WTC11 (cell line): Measurements from ENCODE around the gene SCUBE1. TPM values are rescaled to one million over a fixed set of nuclear protein-coding genes. Genes with fewer than 3 reads are reported as not detected.

Source experiments
- ATAC-seq: fragments of 200-7000 bp; cut with Tn5 transposase; 2 replicates; pipeline ENCODE4 v1.10.0; 2021; ENCODE audit warnings: mild to moderate bottlenecking, moderate library complexity
- CTCF ChIA-PET: fragments of 300-600 bp; sonication (Branson Sonifier 250); formaldehyde crosslinking; loops from one replicate; lab custom pipeline; 2021; ENCODE audit warnings: antibody characterized with exemption; lab: Charles Lee
- POLR2A ChIA-PET: fragments of 350-600 bp; sonication (Branson Sonifier 250); formaldehyde crosslinking; loops from one replicate; lab custom pipeline; 2021; ENCODE audit warnings: antibody characterized with exemption; lab: Charles Lee
- DNase-seq: peaks from one replicate; pipeline ENCODE4 v3.0.0; 2021; ENCODE audit warnings: low spot score
- H3K27ac Mint-ChIP-seq: 2 replicates; pipeline ENCODE4 v1.8.0; 2021; ENCODE audit warnings: mixed read lengths
- H3K27me3 Mint-ChIP-seq: 2 replicates; pipeline ENCODE4 v1.8.0; 2021; ENCODE audit warnings: low read depth, mild to moderate bottlenecking, moderate library complexity, mixed read lengths
- H3K36me3 Mint-ChIP-seq: 2 replicates; pipeline ENCODE4 v1.8.0; 2021; ENCODE audit warnings: mixed read lengths
- H3K4me1 Mint-ChIP-seq: 2 replicates; pipeline ENCODE4 v1.8.0; 2022; ENCODE audit warnings: mixed read lengths
- H3K4me3 Mint-ChIP-seq: 2 replicates; pipeline ENCODE4 v1.8.0; 2021; ENCODE audit warnings: mild to moderate bottlenecking, moderate library complexity, mixed read lengths
- H3K9me3 Mint-ChIP-seq: 2 replicates; pipeline ENCODE4 v1.8.0; 2021; ENCODE audit warnings: mixed read lengths
- ATF1 ChIP-seq: sonication (generic); formaldehyde crosslinking; IDR thresholded peaks from 2 replicates; pipeline ENCODE4 v1.8.1; 2023; ENCODE audit warnings: mild to moderate bottlenecking, moderate library complexity, missing genetic modification reagents
- CREM ChIP-seq: sonication (generic); formaldehyde crosslinking; IDR thresholded peaks from 2 replicates; pipeline ENCODE4 v1.8.1; 2022; ENCODE audit warnings: mild to moderate bottlenecking, missing genetic modification reagents, moderate library complexity
- FOXJ3 ChIP-seq: sonication (generic); formaldehyde crosslinking; IDR thresholded peaks from 2 replicates; pipeline ENCODE4 v1.9.0; 2021; ENCODE audit warnings: missing genetic modification reagents, mild to moderate bottlenecking, borderline replicate concordance
- GABPB1 ChIP-seq: sonication (generic); formaldehyde crosslinking; IDR thresholded peaks from 2 replicates; pipeline ENCODE4 v1.8.1; 2023; ENCODE audit warnings: mild to moderate bottlenecking, missing genetic modification reagents
- GTF2I ChIP-seq: fragments of 250-450 bp; sonication (Bioruptor Pico); conservative IDR thresholded peaks from 2 replicates; pipeline ENCODE4 v1.4.0; 2021; ENCODE audit warnings: mild to moderate bottlenecking
- NFATC4 ChIP-seq: fragments of 250-450 bp; sonication (Bioruptor Pico); IDR thresholded peaks from 2 replicates; pipeline ENCODE4 v1.9.0; 2021; ENCODE audit warnings: mild to moderate bottlenecking
- NR1H2 ChIP-seq: sonication (generic); formaldehyde crosslinking; IDR thresholded peaks from 2 replicates; pipeline ENCODE4 v1.9.0; 2021; ENCODE audit warnings: mild to moderate bottlenecking, moderate library complexity, missing genetic modification reagents
- NR3C1 ChIP-seq: sonication (generic); formaldehyde crosslinking; conservative IDR thresholded peaks from 2 replicates; pipeline ENCODE4 v1.8.1; 2023; ENCODE audit warnings: low read depth, mild to moderate bottlenecking, missing genetic modification reagents
- RELA ChIP-seq: sonication (generic); formaldehyde crosslinking; IDR thresholded peaks from 2 replicates; pipeline ENCODE4 v1.8.1; 2022; ENCODE audit warnings: missing genetic modification reagents, mild to moderate bottlenecking, borderline replicate concordance
- SOX15 ChIP-seq: fragments of 250-450 bp; sonication (Bioruptor Pico); IDR thresholded peaks from 2 replicates; pipeline ENCODE4 v1.9.0; 2021; ENCODE audit warnings: mild to moderate bottlenecking
- ZNF219 ChIP-seq: sonication (generic); formaldehyde crosslinking; IDR thresholded peaks from 2 replicates; pipeline ENCODE4 v1.8.0; 2023; ENCODE audit warnings: missing genetic modification reagents, mild to moderate bottlenecking, borderline replicate concordance
- ZNF263 ChIP-seq: sonication (generic); formaldehyde crosslinking; IDR thresholded peaks from 2 replicates; pipeline ENCODE4 v1.8.1; 2022; ENCODE audit warnings: low read depth, mild to moderate bottlenecking, moderate library complexity, missing genetic modification reagents
- total RNA-seq: library from RNA; stranded (reverse); gene quantifications from 3 replicates; pipeline ENCODE4 v1.2.3, GENCODE V29; 2021
- TF ChIP-seq, protein P1 (sequence below): sonication (generic); formaldehyde crosslinking; IDR thresholded peaks from 2 replicates; pipeline ENCODE4 v1.8.0; 2022; ENCODE audit warnings: mild to moderate bottlenecking, missing genetic modification reagents
- TF ChIP-seq, protein P2 (sequence below): sonication (generic); formaldehyde crosslinking; conservative IDR thresholded peaks from 2 replicates; pipeline ENCODE4 v1.8.1; 2023; ENCODE audit warnings: mild to moderate bottlenecking, low read depth, missing genetic modification reagents, moderate library complexity
- TF ChIP-seq, protein P3 (sequence below): sonication (generic); formaldehyde crosslinking; IDR thresholded peaks from 2 replicates; pipeline ENCODE4 v1.8.1; 2023; ENCODE audit warnings: mild to moderate bottlenecking, missing genetic modification reagents, moderate library complexity
- TF ChIP-seq, protein P4 (sequence below): sonication (generic); formaldehyde crosslinking; IDR thresholded peaks from 2 replicates; pipeline ENCODE4 v1.8.0; 2023; ENCODE audit warnings: mild to moderate bottlenecking, missing genetic modification reagents

SCUBE1 gene
- total RNA-seq, 1 experiment from 2014 or later: 6.9 TPM

DNA sequence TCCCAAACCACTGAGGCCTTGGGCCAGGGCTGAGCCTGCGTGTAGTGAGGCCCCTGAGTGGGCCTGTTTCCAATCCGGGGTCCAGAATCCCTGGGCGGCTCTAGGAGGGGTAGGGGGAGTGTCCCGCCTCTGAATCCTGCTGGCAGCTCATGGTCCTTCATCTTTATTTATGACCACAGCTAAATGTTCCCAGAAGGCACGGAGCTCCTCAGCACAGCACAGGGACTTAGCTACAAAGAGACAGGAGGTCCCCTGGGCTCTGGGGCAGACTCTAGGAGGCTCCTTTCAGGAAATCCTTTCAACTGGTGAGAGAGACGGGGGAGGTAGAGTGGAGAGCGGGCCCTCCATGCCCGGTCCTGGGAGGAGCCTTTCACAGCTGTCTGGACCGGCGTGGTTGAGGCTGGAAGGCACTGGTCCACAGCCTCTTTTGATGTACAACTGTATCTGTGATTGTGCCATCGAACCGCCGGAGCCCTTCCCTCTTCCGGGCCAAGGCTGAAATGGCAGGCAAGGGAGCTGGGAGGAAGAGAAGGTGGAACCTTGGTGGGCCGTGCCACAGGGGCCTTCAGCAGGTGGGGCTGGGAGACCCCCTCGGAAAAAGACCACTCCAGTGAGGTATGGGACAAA lies 46.8 kb downstream of the SCUBE1 start (continued):
- TF ChIP-seq SOX15 (CRISPR knock-in tag) (no peak), NR1H2 (CRISPR knock-in tag) (no peak), CREM (no peak)
- TF ChIP-seq, protein P1, sequence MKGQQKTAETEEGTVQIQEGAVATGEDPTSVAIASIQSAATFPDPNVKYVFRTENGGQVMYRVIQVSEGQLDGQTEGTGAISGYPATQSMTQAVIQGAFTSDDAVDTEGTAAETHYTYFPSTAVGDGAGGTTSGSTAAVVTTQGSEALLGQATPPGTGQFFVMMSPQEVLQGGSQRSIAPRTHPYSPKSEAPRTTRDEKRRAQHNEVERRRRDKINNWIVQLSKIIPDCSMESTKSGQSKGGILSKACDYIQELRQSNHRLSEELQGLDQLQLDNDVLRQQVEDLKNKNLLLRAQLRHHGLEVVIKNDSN (CRISPR knock-in tag): no peak

DNA sequence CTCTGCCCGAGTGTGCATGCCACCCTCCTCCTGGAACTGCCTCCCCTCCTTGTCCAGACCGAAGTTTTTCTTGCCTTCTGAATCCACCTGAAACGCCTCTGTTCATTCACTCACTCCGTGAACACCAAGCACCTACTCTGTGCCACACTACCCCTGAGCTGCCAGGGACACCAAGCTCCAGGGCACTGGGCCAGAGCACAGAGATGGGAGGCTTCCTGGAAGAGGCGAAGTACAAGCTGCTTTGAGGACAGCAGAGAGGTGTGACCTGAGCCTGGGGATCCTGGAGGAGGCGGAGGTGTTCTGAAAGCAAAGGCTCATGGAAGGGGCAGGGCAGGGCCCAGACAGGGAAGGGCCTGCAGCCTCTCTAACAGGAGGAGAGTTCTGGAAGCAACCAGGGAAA lies 47.5 kb downstream of the SCUBE1 start:
- CTCF ChIA-PET: interaction anchor here (0.7 to 5.5 kb wide), 4 partner anchors 22 to 587 kb away, joined by 3 to 31 read pairs (median 6); no protein-coding TSS in a partner anchor
- POLR2A ChIA-PET: interaction anchor here (1.2 kb wide), 1 partner anchor 36 kb away, joined by 3 read pairs; no protein-coding TSS in a partner anchor
- no peaks in the 10 kb centered on the region for H3K36me3 Mint-ChIP-seq
- no peaks in the 10 kb centered on the region for H3K9me3 Mint-ChIP-seq
- no peak overlapping the region for H3K4me3 Mint-ChIP-seq
- no peak for ATAC-seq
- 0 out of 2 replicates have a peak, but pooled peaks cover 2% of the 10 kb centered on the region for H3K4me1 Mint-ChIP-seq
- no peak for TF ChIP-seq ZNF219
- TF ChIP-seq, protein P2, sequence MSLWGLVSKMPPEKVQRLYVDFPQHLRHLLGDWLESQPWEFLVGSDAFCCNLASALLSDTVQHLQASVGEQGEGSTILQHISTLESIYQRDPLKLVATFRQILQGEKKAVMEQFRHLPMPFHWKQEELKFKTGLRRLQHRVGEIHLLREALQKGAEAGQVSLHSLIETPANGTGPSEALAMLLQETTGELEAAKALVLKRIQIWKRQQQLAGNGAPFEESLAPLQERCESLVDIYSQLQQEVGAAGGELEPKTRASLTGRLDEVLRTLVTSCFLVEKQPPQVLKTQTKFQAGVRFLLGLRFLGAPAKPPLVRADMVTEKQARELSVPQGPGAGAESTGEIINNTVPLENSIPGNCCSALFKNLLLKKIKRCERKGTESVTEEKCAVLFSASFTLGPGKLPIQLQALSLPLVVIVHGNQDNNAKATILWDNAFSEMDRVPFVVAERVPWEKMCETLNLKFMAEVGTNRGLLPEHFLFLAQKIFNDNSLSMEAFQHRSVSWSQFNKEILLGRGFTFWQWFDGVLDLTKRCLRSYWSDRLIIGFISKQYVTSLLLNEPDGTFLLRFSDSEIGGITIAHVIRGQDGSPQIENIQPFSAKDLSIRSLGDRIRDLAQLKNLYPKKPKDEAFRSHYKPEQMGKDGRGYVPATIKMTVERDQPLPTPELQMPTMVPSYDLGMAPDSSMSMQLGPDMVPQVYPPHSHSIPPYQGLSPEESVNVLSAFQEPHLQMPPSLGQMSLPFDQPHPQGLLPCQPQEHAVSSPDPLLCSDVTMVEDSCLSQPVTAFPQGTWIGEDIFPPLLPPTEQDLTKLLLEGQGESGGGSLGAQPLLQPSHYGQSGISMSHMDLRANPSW (CRISPR knock-in tag): no peak
- DNase-seq: no peak
- no peaks in the 10 kb centered on the region for H3K27me3 Mint-ChIP-seq
- H3K27ac Mint-ChIP-seq: no peak overlapping the region

DNA sequence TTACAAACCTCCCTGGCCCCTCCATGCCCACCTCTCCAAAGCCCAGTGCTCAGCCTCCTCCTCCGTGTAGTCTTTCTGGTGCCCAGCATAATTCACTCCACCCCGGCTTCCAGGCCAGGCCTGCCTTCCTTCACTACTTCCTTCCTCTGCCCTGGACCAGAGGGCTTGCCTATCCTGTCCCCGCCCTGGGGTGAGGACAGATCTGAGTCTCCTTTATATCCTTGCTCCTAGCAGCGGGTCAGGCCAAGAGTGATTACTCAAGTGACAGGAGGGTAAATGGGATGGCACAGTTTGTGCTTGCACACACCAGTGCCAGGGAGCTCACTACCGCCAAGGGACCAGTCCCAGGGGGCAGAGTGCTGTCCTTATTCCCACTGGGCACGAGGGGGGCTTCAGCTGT lies 48.0 kb downstream of the SCUBE1 start:
- Mint-ChIP-seq H3K9me3 (no peaks in the 10 kb centered on the region), H3K4me3 (no peak overlapping the region), H3K36me3 (no peaks in the 10 kb centered on the region), H3K27me3 (no peaks in the 10 kb centered on the region), H3K27ac (no peak overlapping the region), H3K4me1 (0 out of 2 replicates have a peak, but pooled peaks cover 2% of the 10 kb centered on the region)
- ChIA-PET CTCF (interaction anchor here (0.6 to 5.5 kb wide), 3 partner anchors 22 to 64 kb away, joined by 3 to 31 read pairs (median 6); no protein-coding TSS in a partner anchor), POLR2A (interaction anchor here (1.2 kb wide), 1 partner anchor 37 kb away, joined by 3 read pairs; no protein-coding TSS in a partner anchor)
- TF ChIP-seq, protein P3, sequence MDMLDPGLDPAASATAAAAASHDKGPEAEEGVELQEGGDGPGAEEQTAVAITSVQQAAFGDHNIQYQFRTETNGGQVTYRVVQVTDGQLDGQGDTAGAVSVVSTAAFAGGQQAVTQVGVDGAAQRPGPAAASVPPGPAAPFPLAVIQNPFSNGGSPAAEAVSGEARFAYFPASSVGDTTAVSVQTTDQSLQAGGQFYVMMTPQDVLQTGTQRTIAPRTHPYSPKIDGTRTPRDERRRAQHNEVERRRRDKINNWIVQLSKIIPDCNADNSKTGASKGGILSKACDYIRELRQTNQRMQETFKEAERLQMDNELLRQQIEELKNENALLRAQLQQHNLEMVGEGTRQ (CRISPR knock-in tag): no peak
- TF ChIP-seq ZNF263 (CRISPR knock-in tag): no peak
- no peak for TF ChIP-seq ATF1
- no peak for TF ChIP-seq GABPB1 (CRISPR knock-in tag)
- no peak for TF ChIP-seq FOXJ3
- no peak for TF ChIP-seq NFATC4 (CRISPR knock-in tag)
- no peak for TF ChIP-seq RELA (CRISPR knock-in tag)
- TF ChIP-seq ZNF219: no peak
- TF ChIP-seq NR3C1 (CRISPR knock-in tag): no peak
- no peak for TF ChIP-seq GTF2I
- TF ChIP-seq, protein P4, sequence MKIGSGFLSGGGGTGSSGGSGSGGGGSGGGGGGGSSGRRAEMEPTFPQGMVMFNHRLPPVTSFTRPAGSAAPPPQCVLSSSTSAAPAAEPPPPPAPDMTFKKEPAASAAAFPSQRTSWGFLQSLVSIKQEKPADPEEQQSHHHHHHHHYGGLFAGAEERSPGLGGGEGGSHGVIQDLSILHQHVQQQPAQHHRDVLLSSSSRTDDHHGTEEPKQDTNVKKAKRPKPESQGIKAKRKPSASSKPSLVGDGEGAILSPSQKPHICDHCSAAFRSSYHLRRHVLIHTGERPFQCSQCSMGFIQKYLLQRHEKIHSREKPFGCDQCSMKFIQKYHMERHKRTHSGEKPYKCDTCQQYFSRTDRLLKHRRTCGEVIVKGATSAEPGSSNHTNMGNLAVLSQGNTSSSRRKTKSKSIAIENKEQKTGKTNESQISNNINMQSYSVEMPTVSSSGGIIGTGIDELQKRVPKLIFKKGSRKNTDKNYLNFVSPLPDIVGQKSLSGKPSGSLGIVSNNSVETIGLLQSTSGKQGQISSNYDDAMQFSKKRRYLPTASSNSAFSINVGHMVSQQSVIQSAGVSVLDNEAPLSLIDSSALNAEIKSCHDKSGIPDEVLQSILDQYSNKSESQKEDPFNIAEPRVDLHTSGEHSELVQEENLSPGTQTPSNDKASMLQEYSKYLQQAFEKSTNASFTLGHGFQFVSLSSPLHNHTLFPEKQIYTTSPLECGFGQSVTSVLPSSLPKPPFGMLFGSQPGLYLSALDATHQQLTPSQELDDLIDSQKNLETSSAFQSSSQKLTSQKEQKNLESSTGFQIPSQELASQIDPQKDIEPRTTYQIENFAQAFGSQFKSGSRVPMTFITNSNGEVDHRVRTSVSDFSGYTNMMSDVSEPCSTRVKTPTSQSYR (CRISPR knock-in tag): no peak
- ATAC-seq: no peak
- DNase-seq: no peak
